IMR-90 (cell line): ENCODE results near the gene TCOF1. TPM values are rescaled to one million over a fixed set of nuclear protein-coding genes. Genes with fewer than 3 reads are reported as not detected.

Source experiments
- ATAC-seq: fragments of 200-7000 bp; cut with Tn5 transposase; 2 replicates; pipeline ENCODE4 v1.9.1; 2020; ENCODE audit warnings: low read depth, mild to moderate bottlenecking, moderate library complexity
- BruUV-seq: library from RNA; stranded (reverse); fragments of 400-500 nt; replicated peaks from 2 replicates; lab custom pipeline; 2021; lab: Mats Ljungman, UMichigan
- CTCF ChIA-PET: fragments of 300-600 bp; formaldehyde crosslinking; extraction: SDS; loops from one replicate; lab custom pipeline; 2021; ENCODE audit warnings: antibody characterized with exemption; lab: Yijun Ruan, JAX
- POLR2A ChIA-PET: fragments of 300-600 bp; sonication (Branson Sonifier 250); formaldehyde crosslinking; loops from one replicate; lab custom pipeline; 2022; ENCODE audit warnings: antibody characterized with exemption; ENCODE audit not compliant: unreplicated experiment; lab: Charles Lee
- DNase-seq: peaks from one replicate; pipeline ENCODE4 v3.0.0; 2013
- H2AFZ ChIP-seq: replicated peaks from 2 replicates; pipeline ENCODE3; 2013; ENCODE audit warnings: low read length, mild to moderate bottlenecking; ENCODE audit not compliant: poor library complexity
- H2AK5ac ChIP-seq: 2 replicates; pipeline ENCODE4 v1.6.1; 2013; ENCODE audit warnings: low read depth, low read length, inconsistent platforms
- H2AK9ac ChIP-seq: replicated peaks from 2 replicates; pipeline ENCODE3; 2013; ENCODE audit warnings: mild to moderate bottlenecking, low read depth, low read length, moderate library complexity; ENCODE audit not compliant: poor library complexity
- H2BK120ac ChIP-seq: 2 replicates; pipeline ENCODE4 v1.6.1; 2013; ENCODE audit warnings: low read depth, low read length, inconsistent platforms
- H2BK15ac ChIP-seq: 3 replicates; pipeline ENCODE4 v1.6.1; 2013; ENCODE audit warnings: low read depth, low read length, inconsistent platforms
- H2BK20ac ChIP-seq: 2 replicates; pipeline ENCODE4 v1.6.1; 2013; ENCODE audit warnings: low read depth, mild to moderate bottlenecking, inconsistent platforms, low read length, moderate library complexity
- H2BK5ac ChIP-seq: 2 replicates; pipeline ENCODE4 v1.6.1; 2013; ENCODE audit warnings: mild to moderate bottlenecking, low read depth, low read length, inconsistent platforms; ENCODE audit not compliant: poor library complexity, severe bottlenecking
- H3K14ac ChIP-seq: replicated peaks from 2 replicates; pipeline ENCODE4 v1.6.1; 2013; ENCODE audit warnings: low read depth, low read length, inconsistent platforms
- H3K18ac ChIP-seq: 2 replicates; pipeline ENCODE4 v1.6.1; 2013; ENCODE audit warnings: low read depth, low read length, control low read depth
- H3K23ac ChIP-seq: 2 replicates; pipeline ENCODE4 v1.6.1; 2013; ENCODE audit warnings: low read depth, low read length, inconsistent platforms
- H3K27ac ChIP-seq: 2 replicates; pipeline ENCODE4 v1.5.1; 2013; ENCODE audit warnings: mild to moderate bottlenecking, control low read depth, low read length; ENCODE audit not compliant: insufficient read depth
- H3K27me3 ChIP-seq: 2 replicates; pipeline ENCODE4 v1.6.1; 2013; ENCODE audit warnings: low read length; ENCODE audit not compliant: control insufficient read depth, insufficient read depth
- H3K36me3 ChIP-seq: 2 replicates; pipeline ENCODE4 v1.6.1; 2013; ENCODE audit warnings: low read length, mixed read lengths; ENCODE audit not compliant: control insufficient read depth, insufficient read depth
- H3K4ac ChIP-seq: 2 replicates; pipeline ENCODE4 v1.6.1; 2013; ENCODE audit warnings: low read depth, low read length, inconsistent platforms
- H3K4me1 ChIP-seq: 2 replicates; pipeline ENCODE4 v1.6.1; 2013; ENCODE audit warnings: low read length, mixed read lengths; ENCODE audit not compliant: control insufficient read depth, insufficient read depth
- H3K4me2 ChIP-seq: 2 replicates; pipeline ENCODE4 v1.6.1; 2013; ENCODE audit warnings: low read depth, mild to moderate bottlenecking, control low read depth, low read length, moderate library complexity
- H3K4me3 ChIP-seq: 2 replicates; pipeline ENCODE4 v1.5.1; 2013; ENCODE audit warnings: low read depth, mild to moderate bottlenecking, control low read depth, low read length, moderate library complexity; ENCODE audit not compliant: insufficient read depth
- H3K56ac ChIP-seq: 2 replicates; pipeline ENCODE4 v1.6.1; 2013; ENCODE audit warnings: low read length, inconsistent platforms; ENCODE audit not compliant: insufficient read depth; ENCODE audit errors: extremely low read depth
- H3K79me1 ChIP-seq, 2 experiments: 2 replicates each; pipeline ENCODE4 v1.6.1; 2013; ENCODE audit warnings: low read length in 2 of 2, inconsistent platforms in 1 of 2, low read depth in 1 of 2
- H3K9ac ChIP-seq: 2 replicates; pipeline ENCODE4 v1.6.1; 2013; ENCODE audit warnings: low read depth, low read length, control low read depth
- H3K9me1 ChIP-seq: 2 replicates; pipeline ENCODE4 v1.6.1; 2013; ENCODE audit warnings: low read length, inconsistent platforms; ENCODE audit not compliant: insufficient read depth
- H3K9me3 ChIP-seq: 2 replicates; pipeline ENCODE4 v1.6.1; 2013; ENCODE audit warnings: low read length; ENCODE audit not compliant: control insufficient read depth, insufficient read depth
- H4K20me1 ChIP-seq: 2 replicates; pipeline ENCODE4 v1.6.1; 2013; ENCODE audit warnings: low read length, inconsistent platforms; ENCODE audit not compliant: insufficient read depth
- H4K5ac ChIP-seq: 2 replicates; pipeline ENCODE4 v1.6.1; 2013; ENCODE audit warnings: mild to moderate bottlenecking, low read depth, low read length, control low read depth
- H4K8ac ChIP-seq, 2 experiments: 2 replicates each; pipeline ENCODE4 v1.6.1; 2013; ENCODE audit warnings: low read depth in 2 of 2, low read length in 2 of 2, control low read depth in 1 of 2, inconsistent platforms in 1 of 2
- H4K91ac ChIP-seq: 2 replicates; pipeline ENCODE4 v1.6.1; 2013; ENCODE audit warnings: low read depth, low read length, inconsistent platforms; ENCODE audit not compliant: insufficient read depth
- BHLHE40 ChIP-seq: fragments of 150-350 bp; IDR thresholded peaks from 2 replicates; pipeline ENCODE4 v1.6.1; 2016; ENCODE audit warnings: mild to moderate bottlenecking, low read depth, low read length
- CEBPB ChIP-seq: IDR thresholded peaks from 2 replicates; pipeline ENCODE4 v1.6.1; 2012; ENCODE audit warnings: low read depth, low read length, improper control_type of control experiment
- CHD1 ChIP-seq: IDR thresholded peaks from 2 replicates; pipeline ENCODE4 v1.6.1; 2012; ENCODE audit warnings: low read depth, low read length, improper control_type of control experiment
- FOS ChIP-seq: fragments of 150-350 bp; IDR thresholded peaks from 2 replicates; pipeline ENCODE4 v1.6.1; 2016; ENCODE audit warnings: low read depth, low read length
- MAFK ChIP-seq: IDR thresholded peaks from 2 replicates; pipeline ENCODE4 v1.6.1; 2012; ENCODE audit warnings: low read depth, low read length, improper control_type of control experiment
- MAZ ChIP-seq: IDR thresholded peaks from 2 replicates; pipeline ENCODE4 v1.6.1; 2012; ENCODE audit warnings: low read depth, mild to moderate bottlenecking, low read length, improper control_type of control experiment, moderate library complexity, borderline replicate concordance
- MXI1 ChIP-seq: IDR thresholded peaks from 2 replicates; pipeline ENCODE4 v1.6.1; 2012; ENCODE audit warnings: low read depth, mild to moderate bottlenecking, low read length, moderate library complexity, borderline replicate concordance
- NFE2L2 ChIP-seq: fragments of 150-350 bp; IDR thresholded peaks from 2 replicates; pipeline ENCODE4 v1.6.1; 2016; ENCODE audit warnings: low read depth, mild to moderate bottlenecking, low read length
- POLR2A ChIP-seq: IDR thresholded peaks from 2 replicates; pipeline ENCODE4 v1.6.1; 2012; ENCODE audit warnings: mild to moderate bottlenecking, low read depth, low read length
- RAD21 ChIP-seq: IDR thresholded peaks from 2 replicates; pipeline ENCODE4 v1.6.1; 2012; ENCODE audit warnings: low read length, improper control_type of control experiment
- RCOR1 ChIP-seq: IDR thresholded peaks from 2 replicates; pipeline ENCODE4 v1.6.1; 2012; ENCODE audit warnings: mild to moderate bottlenecking, low read length, improper control_type of control experiment; ENCODE audit not compliant: insufficient replicate concordance
- RFX5 ChIP-seq: IDR thresholded peaks from 2 replicates; pipeline ENCODE4 v1.8.0; 2012; ENCODE audit warnings: low read depth, mild to moderate bottlenecking, low read length, moderate library complexity
- SMC3 ChIP-seq: fragments of 150-350 bp; IDR thresholded peaks from 2 replicates; pipeline ENCODE4 v1.6.1; 2016; ENCODE audit warnings: low read depth, mild to moderate bottlenecking, antibody characterized with exemption, low read length, moderate library complexity
- WGBS, 2 experiments: methylation state at CpG; one replicate each; pipeline versions ENCODE4 v1.1.5 to v1.1.7; 2013; ENCODE audit warnings: missing lambda C conversion rate in 2 of 2; ENCODE audit not compliant: insufficient read length in 1 of 2; ENCODE audit errors: extremely low coverage in 2 of 2; 5-methylcytosine and 5-hydroxymethylcytosine counted together
- dilution Hi-C: fragments of 300-500 bp; cut with HindIII; formaldehyde crosslinking; loops from one replicate; pipeline ENCODE4 v1.14.3; 2018; ENCODE audit warnings: low sequenced_read_pairs; ENCODE audit not compliant: unreplicated experiment
- in situ Hi-C: fragments of 300-500 bp; cut with MboI; formaldehyde crosslinking; loops from 3 replicates; pipeline ENCODE4 v1.14.3; 2019; ENCODE audit warnings: low sequenced_read_pairs, inconsistent platforms, mixed read lengths
- intact Hi-C: fragments of 100-400 bp; cut with micrococcal nuclease; formaldehyde crosslinking; loops from 2 replicates; pipeline ENCODE4 v1.10.0; 2022
- polyA plus RNA-seq, 3 experiments: library from polyadenylated mRNA; depleted of rRNA; stranded (reverse); fragments of >200 nt; gene quantifications; 2 replicates each; pipeline ENCODE4 v1.2.3, GENCODE V29; 2012; ENCODE audit warnings: low replicate concordance in 1 of 3
- total RNA-seq: library from RNA; depleted of rRNA; stranded (reverse); fragments of >200 nt; gene quantifications from 2 replicates; pipeline ENCODE4 v1.2.3, GENCODE V29; 2012
- TF ChIP-seq, protein P1 (sequence below): fragments of 150-350 bp; IDR thresholded peaks from 2 replicates; pipeline ENCODE4 v1.6.1; 2017; ENCODE audit warnings: mild to moderate bottlenecking, antibody characterized with exemption, low read length, low read depth
- TF ChIP-seq, protein P2 (sequence below): fragments of 150-350 bp; IDR thresholded peaks from 2 replicates; pipeline ENCODE4 v1.6.1; 2016; ENCODE audit warnings: low read depth, mild to moderate bottlenecking, low read length, moderate library complexity, borderline replicate concordance
- TF ChIP-seq, protein P3 (sequence below): conservative IDR thresholded peaks from 2 replicates; pipeline ENCODE4 v1.5.1; 2012; ENCODE audit warnings: mild to moderate bottlenecking, low read depth, low read length, improper control_type of control experiment

Gene TCOF1
- total and polyA plus RNA-seq, 2 of the 4 experiments (the other 2 are of a cell fraction) = 18.2 to 19.7 TPM

DNA sequence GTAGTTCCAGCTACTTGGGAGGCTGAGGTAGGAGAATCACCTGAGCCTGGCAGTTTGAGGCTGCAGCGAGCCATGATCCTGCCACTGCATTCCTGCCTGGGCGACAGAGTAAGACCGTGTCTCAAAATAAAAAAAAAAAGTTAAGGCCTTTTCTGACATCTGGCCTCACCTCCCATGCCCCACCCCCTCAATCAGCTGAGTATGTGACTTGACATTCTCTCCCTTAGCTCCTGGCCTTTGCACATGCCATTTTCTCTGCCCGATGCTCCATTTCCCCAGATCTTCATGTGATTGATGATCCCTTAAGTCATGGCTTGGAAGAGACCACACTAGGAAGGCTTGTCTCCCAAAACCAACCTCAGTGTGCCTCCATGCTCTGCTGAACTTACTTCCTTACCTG lies 17.7 kb upstream of the TCOF1 start:
- no peaks in the 10 kb centered on the region for H3K79me1 ChIP-seq
- no peaks in the 10 kb centered on the region; the same call in 1 of the 2 replicates for H3K27me3 ChIP-seq
- no peak for ATAC-seq
- no peak overlapping the region for H3K4me2 ChIP-seq
- CTCF ChIA-PET = no interaction called here
- H2BK20ac ChIP-seq = no peak overlapping the region
- H3K4me1 ChIP-seq = peaks cover 12% of the 10 kb centered on the region
- in situ Hi-C loops = no loop called here
- H3K14ac ChIP-seq = no peak overlapping the region
- H3K9me1 ChIP-seq = peaks cover 6% of the 10 kb centered on the region
- no peak overlapping the region for H3K56ac ChIP-seq
- POLR2A ChIA-PET = no interaction called here
- BruUV-seq = no TSS peak
- DNase-seq = no peak
- no peak overlapping the region for H2AK5ac ChIP-seq
- H4K5ac ChIP-seq = no peak overlapping the region
- no peaks in the 10 kb centered on the region for H3K9me3 ChIP-seq
- no peak overlapping the region for H3K18ac ChIP-seq
- no peak overlapping the region for H2AK9ac ChIP-seq
- no peaks in the 10 kb centered on the region for H4K20me1 ChIP-seq
- H2BK5ac ChIP-seq = no peak overlapping the region
- dilution Hi-C loops = no loop called here
- H3K27ac ChIP-seq = no peak overlapping the region
- no CpG with 5 or more reads among the region's 4 CpGs for WGBS, 2 experiments
- no peaks in the 10 kb centered on the region for H3K36me3 ChIP-seq
- H3K4ac ChIP-seq = no peak overlapping the region
- H2AFZ ChIP-seq = no peak overlapping the region
- intact Hi-C loops = no loop called here
- H4K8ac ChIP-seq = no peak overlapping the region
- H2BK120ac ChIP-seq = no peak overlapping the region
- H2BK15ac ChIP-seq = no peak overlapping the region
- TF ChIP-seq BHLHE40 = no peak
- no peak for TF ChIP-seq RAD21
- TF ChIP-seq, protein P1, sequence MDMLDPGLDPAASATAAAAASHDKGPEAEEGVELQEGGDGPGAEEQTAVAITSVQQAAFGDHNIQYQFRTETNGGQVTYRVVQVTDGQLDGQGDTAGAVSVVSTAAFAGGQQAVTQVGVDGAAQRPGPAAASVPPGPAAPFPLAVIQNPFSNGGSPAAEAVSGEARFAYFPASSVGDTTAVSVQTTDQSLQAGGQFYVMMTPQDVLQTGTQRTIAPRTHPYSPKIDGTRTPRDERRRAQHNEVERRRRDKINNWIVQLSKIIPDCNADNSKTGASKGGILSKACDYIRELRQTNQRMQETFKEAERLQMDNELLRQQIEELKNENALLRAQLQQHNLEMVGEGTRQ = no peak
- TF ChIP-seq, protein P2, sequence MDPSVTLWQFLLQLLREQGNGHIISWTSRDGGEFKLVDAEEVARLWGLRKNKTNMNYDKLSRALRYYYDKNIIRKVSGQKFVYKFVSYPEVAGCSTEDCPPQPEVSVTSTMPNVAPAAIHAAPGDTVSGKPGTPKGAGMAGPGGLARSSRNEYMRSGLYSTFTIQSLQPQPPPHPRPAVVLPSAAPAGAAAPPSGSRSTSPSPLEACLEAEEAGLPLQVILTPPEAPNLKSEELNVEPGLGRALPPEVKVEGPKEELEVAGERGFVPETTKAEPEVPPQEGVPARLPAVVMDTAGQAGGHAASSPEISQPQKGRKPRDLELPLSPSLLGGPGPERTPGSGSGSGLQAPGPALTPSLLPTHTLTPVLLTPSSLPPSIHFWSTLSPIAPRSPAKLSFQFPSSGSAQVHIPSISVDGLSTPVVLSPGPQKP = no peak
- no peak for TF ChIP-seq CHD1
- no peak for TF ChIP-seq MAZ
- TF ChIP-seq, protein P3, sequence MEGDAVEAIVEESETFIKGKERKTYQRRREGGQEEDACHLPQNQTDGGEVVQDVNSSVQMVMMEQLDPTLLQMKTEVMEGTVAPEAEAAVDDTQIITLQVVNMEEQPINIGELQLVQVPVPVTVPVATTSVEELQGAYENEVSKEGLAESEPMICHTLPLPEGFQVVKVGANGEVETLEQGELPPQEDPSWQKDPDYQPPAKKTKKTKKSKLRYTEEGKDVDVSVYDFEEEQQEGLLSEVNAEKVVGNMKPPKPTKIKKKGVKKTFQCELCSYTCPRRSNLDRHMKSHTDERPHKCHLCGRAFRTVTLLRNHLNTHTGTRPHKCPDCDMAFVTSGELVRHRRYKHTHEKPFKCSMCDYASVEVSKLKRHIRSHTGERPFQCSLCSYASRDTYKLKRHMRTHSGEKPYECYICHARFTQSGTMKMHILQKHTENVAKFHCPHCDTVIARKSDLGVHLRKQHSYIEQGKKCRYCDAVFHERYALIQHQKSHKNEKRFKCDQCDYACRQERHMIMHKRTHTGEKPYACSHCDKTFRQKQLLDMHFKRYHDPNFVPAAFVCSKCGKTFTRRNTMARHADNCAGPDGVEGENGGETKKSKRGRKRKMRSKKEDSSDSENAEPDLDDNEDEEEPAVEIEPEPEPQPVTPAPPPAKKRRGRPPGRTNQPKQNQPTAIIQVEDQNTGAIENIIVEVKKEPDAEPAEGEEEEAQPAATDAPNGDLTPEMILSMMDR = no peak
- TF ChIP-seq FOS = no peak
- no peak for TF ChIP-seq RCOR1
- TF ChIP-seq MAFK = no peak
- TF ChIP-seq POLR2A = no peak
- TF ChIP-seq RFX5 = no peak
- no peak for TF ChIP-seq SMC3
- no peak for TF ChIP-seq MXI1
- no peak for TF ChIP-seq NFE2L2
- TF ChIP-seq CEBPB = no peak
- no peak overlapping the region for H3K4me3 ChIP-seq
- no peak overlapping the region for H4K91ac ChIP-seq
- H3K9ac ChIP-seq = no peak overlapping the region
- H3K23ac ChIP-seq = no peak overlapping the region
